Endothelial cell of umbilical vein (primary cell): Measurements from ENCODE around the gene RBM3. TPM values are rescaled to one million over a fixed set of nuclear protein-coding genes. Genes with fewer than 3 reads are reported as not detected.

ENCODE experiments used
- BruUV-seq: library from RNA; stranded (reverse); fragments of 400-500 nt; replicated peaks from 2 replicates; lab custom pipeline; 2021; lab: Mats Ljungman, UMichigan
- CTCF ChIA-PET: fragments of 300-600, 350-600 bp; sonication (Branson Sonifier 250); formaldehyde crosslinking; loops from one replicate; lab custom pipeline; 2021; ENCODE audit warnings: antibody characterized with exemption, inconsistent platforms; lab: Charles Lee
- POLR2A ChIA-PET: fragments of 300-600, 350-600 bp; sonication (Branson Sonifier 250); formaldehyde crosslinking; loops from one replicate; lab custom pipeline; 2021; ENCODE audit warnings: antibody characterized with exemption, inconsistent platforms; lab: Charles Lee
- DNase-seq: peaks from one replicate; pipeline ENCODE4 v3.0.0-alpha.2; 2011; ENCODE audit warnings: low read depth, low spot score
- FAIRE-seq: peaks from 2 replicates; lab custom pipeline; 2011; peaks lifted over from hg19 to GRCh38; lab: Jason Lieb, UNC
- H2AFZ ChIP-seq: 2 replicates; pipeline ENCODE4 v1.6.0; 2012; ENCODE audit warnings: low read depth, low read length, control low read depth, inconsistent platforms
- H3K27ac ChIP-seq: 2 replicates; pipeline ENCODE4 v1.5.1; 2011; ENCODE audit warnings: low read depth, mild to moderate bottlenecking, control low read depth, low read length, moderate library complexity; ENCODE audit not compliant: insufficient read depth
- H3K27me3 ChIP-seq, 2 experiments: 2 replicates each; pipeline versions ENCODE4 v1.6.0 to v1.6.1; 2011; ENCODE audit warnings: low read length in 2 of 2, mixed read lengths in 1 of 2; ENCODE audit not compliant: control insufficient read depth in 2 of 2, insufficient read depth in 2 of 2
- H3K36me3 ChIP-seq, 2 experiments: 2 replicates in 1 of 2; 3 replicates in 1 of 2; pipeline ENCODE4 v1.5.1; 2011; ENCODE audit warnings: low read length in 2 of 2, mild to moderate bottlenecking in 1 of 2, moderate library complexity in 1 of 2; ENCODE audit not compliant: control insufficient read depth in 2 of 2, insufficient read depth in 2 of 2; ENCODE audit errors: extremely low read depth in 1 of 2
- H3K4me1 ChIP-seq: 3 replicates; pipeline ENCODE4 v1.5.1; 2011; ENCODE audit warnings: mild to moderate bottlenecking, low read length; ENCODE audit not compliant: control insufficient read depth, insufficient read depth; ENCODE audit errors: extremely low read depth
- H3K4me2 ChIP-seq: 2 replicates; pipeline ENCODE4 v1.6.1; 2011; ENCODE audit warnings: low read length, control low read depth, mixed read lengths; ENCODE audit not compliant: insufficient read depth
- H3K4me3 ChIP-seq, 3 experiments: fragments of 200-600 bp in 1 of 3; sonication (generic), shearing (Covaris generic) in 1 of 3; replicated peaks in 1 of 3; 2 replicates each; pipeline ENCODE4 v1.5.1; 2011 to 2016; ENCODE audit warnings: control low read depth in 3 of 3, low read length in 3 of 3, mild to moderate bottlenecking in 2 of 3, inconsistent platforms in 1 of 3, low read depth in 1 of 3, moderate library complexity in 1 of 3; ENCODE audit not compliant: insufficient read depth in 1 of 3
- H3K79me2 ChIP-seq: 2 replicates; pipeline ENCODE4 v1.6.0; 2012; ENCODE audit warnings: low read length, inconsistent platforms; ENCODE audit not compliant: control insufficient read depth, insufficient read depth
- H3K9ac ChIP-seq: replicated peaks from 2 replicates; pipeline ENCODE3; 2011; ENCODE audit warnings: low read length, control low read depth; ENCODE audit not compliant: insufficient read depth; ENCODE audit errors: extremely low read depth
- H3K9me1 ChIP-seq: replicated peaks from 3 replicates; pipeline ENCODE4 v1.6.0; 2011; ENCODE audit warnings: mild to moderate bottlenecking, low read length; ENCODE audit not compliant: control insufficient read depth, insufficient read depth; ENCODE audit errors: extremely low read depth
- H3K9me3 ChIP-seq: replicated peaks from 2 replicates; pipeline ENCODE4 v1.5.1; 2012; ENCODE audit warnings: low read length, inconsistent platforms; ENCODE audit not compliant: control insufficient read depth, insufficient read depth
- H4K20me1 ChIP-seq: replicated peaks from 2 replicates; pipeline ENCODE3; 2011; ENCODE audit warnings: mild to moderate bottlenecking, low read length; ENCODE audit not compliant: control insufficient read depth, insufficient read depth; ENCODE audit errors: extremely low read depth
- EZH2 ChIP-seq: IDR thresholded peaks from 2 replicates; pipeline ENCODE4 v1.6.1; 2012; ENCODE audit warnings: borderline replicate concordance, low read depth, mild to moderate bottlenecking, moderate library complexity, low read length, inconsistent platforms; ENCODE audit not compliant: severe bottlenecking
- FOS ChIP-seq: IDR thresholded peaks from 2 replicates; pipeline ENCODE4 v1.6.1; 2011; ENCODE audit warnings: mild to moderate bottlenecking, low read length, moderate library complexity, borderline replicate concordance; ENCODE audit not compliant: insufficient read depth
- GATA2 ChIP-seq: IDR thresholded peaks from 2 replicates; pipeline ENCODE4 v1.7.0; 2011; ENCODE audit warnings: low read depth, mild to moderate bottlenecking, moderate library complexity, mixed read lengths, low read length; ENCODE audit not compliant: insufficient read length, insufficient read depth
- JUN ChIP-seq: IDR thresholded peaks from 2 replicates; pipeline ENCODE4 v1.6.1; 2011; ENCODE audit warnings: borderline replicate concordance, low read depth; ENCODE audit not compliant: insufficient read length, insufficient read depth
- MYC ChIP-seq: IDR thresholded peaks from one replicate; pipeline ENCODE4 v1.6.1; 2011; ENCODE audit warnings: mild to moderate bottlenecking, low read depth, low read length
- POLR2A ChIP-seq: IDR thresholded peaks from 2 replicates; pipeline ENCODE4 v1.6.1; 2012; ENCODE audit warnings: low read depth, mild to moderate bottlenecking, control low read depth, low read length
- POLR2AphosphoS5 ChIP-seq: IDR thresholded peaks from 2 replicates; pipeline ENCODE4 v1.6.1; 2012; ENCODE audit warnings: low read depth, mild to moderate bottlenecking, control low read depth, low read length, moderate library complexity; ENCODE audit not compliant: insufficient read depth
- dilution Hi-C: fragments of 300-500 bp; cut with MboI; formaldehyde crosslinking; loops from one replicate; pipeline ENCODE4 v1.15.0; 2019; ENCODE audit warnings: low sequenced_read_pairs; ENCODE audit not compliant: extremely low pct_ligation_motif_present
- intact Hi-C: fragments of 100-400 bp; cut with micrococcal nuclease; formaldehyde crosslinking; loops from one replicate; pipeline ENCODE4 v1.10.0; 2022
- polyA plus RNA-seq, 4 experiments: library from polyadenylated mRNA; depleted of rRNA in 3 of 4; stranded (reverse) in 3 of 4; unstranded in 1 of 4; fragments of >200 nt; gene quantifications; 2 replicates each; pipeline versions ENCODE4 v1.2.1 to v1.2.3, GENCODE V29; 2011 to 2012; ENCODE audit warnings: missing spikeins in 1 of 4
- total RNA-seq: library from RNA; stranded (reverse); gene quantifications from 2 replicates; pipeline ENCODE4 v1.2.3, GENCODE V29; 2021
- TF ChIP-seq, protein P1 (sequence below), 2 donors: IDR thresholded peaks; 1 replicate in 1 of 2; 2 replicates in 1 of 2; pipeline ENCODE4 v1.5.1; 2011; ENCODE audit warnings: low read length in 2 of 2, mild to moderate bottlenecking in 2 of 2, moderate library complexity in 2 of 2, control low read depth in 1 of 2, inconsistent platforms in 1 of 2, low read depth in 1 of 2; ENCODE audit not compliant: insufficient read depth in 1 of 2; ENCODE audit errors: extremely low read depth in 1 of 2
- TF ChIP-seq, protein P2 (sequence below): IDR thresholded peaks from 2 replicates; pipeline ENCODE4 v1.6.1; 2011; ENCODE audit not compliant: insufficient read depth, insufficient read length

RBM3 gene
- total and polyA plus RNA-seq, 2 donors (not counting 3 experiments of a cell fraction or from before 2014, with no cell fraction given): 313 to 477 TPM

DNA sequence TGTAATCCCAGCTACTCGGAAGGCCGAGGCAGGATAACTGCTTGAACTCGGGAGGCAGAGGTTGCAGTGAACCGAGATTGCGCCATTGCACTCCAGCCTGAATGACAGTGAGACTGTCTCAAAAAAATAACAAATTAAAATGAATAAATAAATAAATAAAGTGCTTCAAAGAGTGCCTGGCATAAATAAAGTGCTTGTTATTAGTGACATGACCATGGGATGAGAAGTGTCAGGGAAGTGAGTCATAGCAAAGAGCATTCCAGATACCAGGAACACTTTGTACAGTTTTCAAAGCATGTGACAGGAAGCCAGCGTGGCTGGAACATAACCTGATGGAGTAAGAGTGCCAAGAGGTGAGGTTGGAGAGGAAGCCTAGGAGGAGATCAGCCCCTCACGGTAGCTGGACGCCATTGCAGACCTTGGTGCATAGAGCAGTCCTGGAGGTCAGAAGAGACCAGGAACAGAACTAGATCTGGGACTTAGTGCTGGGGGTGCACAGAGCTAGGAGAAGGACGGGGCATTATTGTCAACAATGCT lies 17.0 kb downstream of the RBM3 start:
- ChIA-PET CTCF (interaction anchor here (1.4 to 1.5 kb wide), 2 partner anchors 13 to 17 kb away, joined by 3 read pairs; no protein-coding TSS in a partner anchor), POLR2A (interaction anchor here (0.6 to 1.9 kb wide), 4 partner anchors 10 to 18 kb away, joined by 3 to 7 read pairs (median 5); partner anchors contain the start of gene RBM3)
- DNase-seq: peak; percentile 89
- no peaks in the 10 kb centered on the region for H3K79me2 ChIP-seq
- H3K27ac ChIP-seq: peak overlapping the region; percentile 29
- H3K9ac ChIP-seq: no peak overlapping the region
- no peaks in the 10 kb centered on the region for H3K9me3 ChIP-seq
- intact Hi-C loops: loop anchor here (1.0 to 10.0 kb wide), 5 partner anchors 17 to 507 kb away; partner anchors contain the start of genes EBP, RBM3 and TBC1D25
- H3K27me3 ChIP-seq: no peaks in the 10 kb centered on the region
- dilution Hi-C loops: no loop called here
- no peaks in the 10 kb centered on the region for H4K20me1 ChIP-seq
- no peaks in the 10 kb centered on the region for H3K9me1 ChIP-seq
- H3K4me1 ChIP-seq: peaks cover 27% of the 10 kb centered on the region
- peak; percentile 95 for FAIRE-seq
- no peak for TF ChIP-seq EZH2
- TF ChIP-seq, protein P1, sequence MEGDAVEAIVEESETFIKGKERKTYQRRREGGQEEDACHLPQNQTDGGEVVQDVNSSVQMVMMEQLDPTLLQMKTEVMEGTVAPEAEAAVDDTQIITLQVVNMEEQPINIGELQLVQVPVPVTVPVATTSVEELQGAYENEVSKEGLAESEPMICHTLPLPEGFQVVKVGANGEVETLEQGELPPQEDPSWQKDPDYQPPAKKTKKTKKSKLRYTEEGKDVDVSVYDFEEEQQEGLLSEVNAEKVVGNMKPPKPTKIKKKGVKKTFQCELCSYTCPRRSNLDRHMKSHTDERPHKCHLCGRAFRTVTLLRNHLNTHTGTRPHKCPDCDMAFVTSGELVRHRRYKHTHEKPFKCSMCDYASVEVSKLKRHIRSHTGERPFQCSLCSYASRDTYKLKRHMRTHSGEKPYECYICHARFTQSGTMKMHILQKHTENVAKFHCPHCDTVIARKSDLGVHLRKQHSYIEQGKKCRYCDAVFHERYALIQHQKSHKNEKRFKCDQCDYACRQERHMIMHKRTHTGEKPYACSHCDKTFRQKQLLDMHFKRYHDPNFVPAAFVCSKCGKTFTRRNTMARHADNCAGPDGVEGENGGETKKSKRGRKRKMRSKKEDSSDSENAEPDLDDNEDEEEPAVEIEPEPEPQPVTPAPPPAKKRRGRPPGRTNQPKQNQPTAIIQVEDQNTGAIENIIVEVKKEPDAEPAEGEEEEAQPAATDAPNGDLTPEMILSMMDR (IDR thresholded peaks at IDR 0.05; ENCODE audit: extremely low read depth in 1 of 2, insufficient read depth in 1 of 2, low read depth in 1 of 2, low read length in 2 of 2): peak; percentile 19 to 23
- TF ChIP-seq MYC: no peak
- TF ChIP-seq, protein P2, sequence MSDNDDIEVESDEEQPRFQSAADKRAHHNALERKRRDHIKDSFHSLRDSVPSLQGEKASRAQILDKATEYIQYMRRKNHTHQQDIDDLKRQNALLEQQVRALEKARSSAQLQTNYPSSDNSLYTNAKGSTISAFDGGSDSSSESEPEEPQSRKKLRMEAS: peak; percentile 27
- peak; percentile 88 for TF ChIP-seq JUN
- peak; percentile 72 for TF ChIP-seq POLR2AphosphoS5
- TF ChIP-seq GATA2: peak; percentile 12
- peak; percentile 77 for TF ChIP-seq FOS
- TF ChIP-seq POLR2A: no peak
- H3K4me3 ChIP-seq: no peak overlapping the region
- H3K36me3 ChIP-seq: no peaks in the 10 kb centered on the region
- H3K4me2 ChIP-seq: no peak overlapping the region
- H2AFZ ChIP-seq: no peak overlapping the region
- no TSS peak for BruUV-seq
